RWPE2 (cell line): ENCODE data around the gene ARFGEF2.

Experiments used
- ATAC-seq: fragments of 200-7000 bp; cut with Tn5 transposase; 3 replicates; pipeline ENCODE4 v1.9.1; 2021; ENCODE audit warnings: low read depth
- DNase-seq: peaks from one replicate; pipeline ENCODE4 v3.0.0-alpha.2; 2020; ENCODE audit warnings: low spot score
- H3K27ac ChIP-seq: fragments of 450-650 bp; 2 replicates; pipeline ENCODE4 v1.5.1; 2017; ENCODE audit warnings: mild to moderate bottlenecking; ENCODE audit not compliant: poor library complexity, severe bottlenecking
- H3K27me3 ChIP-seq: fragments of 250-450 bp; sonication (Bioruptor Pico); 2 replicates; pipeline ENCODE4 v1.5.1; 2021; ENCODE audit warnings: mild to moderate bottlenecking, moderate library complexity; ENCODE audit not compliant: insufficient read depth, poor library complexity, severe bottlenecking
- H3K36me3 ChIP-seq: fragments of 250-450 bp; sonication (Bioruptor Pico); 2 replicates; pipeline ENCODE4 v1.5.1; 2020; ENCODE audit warnings: low read depth, mild to moderate bottlenecking, moderate library complexity
- H3K4me1 ChIP-seq: fragments of 250-450 bp; sonication (Bioruptor Pico); 2 replicates; pipeline ENCODE4 v1.5.1; 2021; ENCODE audit warnings: mild to moderate bottlenecking, moderate library complexity; ENCODE audit not compliant: insufficient read depth, poor library complexity, severe bottlenecking
- H3K4me3 ChIP-seq: fragments of 250-450 bp; sonication (Bioruptor Pico); 2 replicates; pipeline ENCODE4 v1.5.1; 2021; ENCODE audit warnings: mild to moderate bottlenecking, moderate library complexity; ENCODE audit not compliant: severe bottlenecking
- H3K9me3 ChIP-seq: fragments of 250-450 bp; sonication (Bioruptor Pico); 2 replicates; pipeline ENCODE4 v1.5.1; 2021; ENCODE audit warnings: mild to moderate bottlenecking, moderate library complexity; ENCODE audit not compliant: severe bottlenecking
- TF ChIP-seq, protein P1 (sequence below): fragments of 450-650 bp; IDR thresholded peaks from one replicate; pipeline ENCODE4 v1.5.1; 2017; ENCODE audit warnings: mild to moderate bottlenecking, moderate library complexity; ENCODE audit not compliant: poor library complexity, severe bottlenecking

ARFGEF2 gene

DNA sequence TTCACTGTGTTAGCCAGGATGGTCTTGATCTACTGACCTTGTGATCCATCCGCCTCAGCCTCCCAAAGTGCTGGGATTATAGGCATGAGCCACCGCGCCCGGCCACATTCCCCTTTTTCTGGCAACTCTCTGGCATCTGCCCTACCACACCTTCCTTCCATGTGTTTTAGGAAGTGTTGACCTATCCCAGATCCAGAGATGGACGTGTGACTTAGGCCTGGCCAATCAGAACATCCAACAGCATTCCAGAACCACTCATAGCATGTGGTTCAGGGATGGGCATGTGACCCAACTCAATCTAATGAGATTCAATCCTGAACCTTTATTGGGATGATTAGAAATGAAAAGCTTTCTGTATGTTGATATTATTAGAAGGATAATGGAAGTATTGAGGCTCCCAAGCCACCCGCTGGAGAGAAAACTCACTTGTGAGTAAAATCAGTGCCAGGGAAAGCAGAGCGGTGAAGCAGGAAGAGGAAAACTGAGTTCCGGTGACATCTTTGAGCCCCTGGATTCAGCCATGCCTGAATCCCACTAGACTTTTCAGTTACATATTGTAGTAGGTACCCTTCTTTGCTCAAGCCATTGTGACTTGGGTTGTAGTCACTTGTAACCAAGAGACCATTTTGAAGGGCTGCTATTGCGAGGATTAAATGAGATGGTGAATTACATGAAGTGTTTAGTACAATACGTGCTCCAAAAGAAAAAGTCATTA, 42.8 kb upstream of the ARFGEF2 start:
- Histone ChIP-seq H3K4me1 (peaks cover 19% of the 10 kb centered on the region), H3K36me3 (no peaks in the 10 kb centered on the region), H3K9me3 (no peaks in the 10 kb centered on the region), H3K4me3 (no peak overlapping the region), H3K27ac (no peak overlapping the region), H3K27me3 (no peaks in the 10 kb centered on the region)
- DNase-seq (peak; percentile 51), ATAC-seq (no peak)
- TF ChIP-seq, protein P1, sequence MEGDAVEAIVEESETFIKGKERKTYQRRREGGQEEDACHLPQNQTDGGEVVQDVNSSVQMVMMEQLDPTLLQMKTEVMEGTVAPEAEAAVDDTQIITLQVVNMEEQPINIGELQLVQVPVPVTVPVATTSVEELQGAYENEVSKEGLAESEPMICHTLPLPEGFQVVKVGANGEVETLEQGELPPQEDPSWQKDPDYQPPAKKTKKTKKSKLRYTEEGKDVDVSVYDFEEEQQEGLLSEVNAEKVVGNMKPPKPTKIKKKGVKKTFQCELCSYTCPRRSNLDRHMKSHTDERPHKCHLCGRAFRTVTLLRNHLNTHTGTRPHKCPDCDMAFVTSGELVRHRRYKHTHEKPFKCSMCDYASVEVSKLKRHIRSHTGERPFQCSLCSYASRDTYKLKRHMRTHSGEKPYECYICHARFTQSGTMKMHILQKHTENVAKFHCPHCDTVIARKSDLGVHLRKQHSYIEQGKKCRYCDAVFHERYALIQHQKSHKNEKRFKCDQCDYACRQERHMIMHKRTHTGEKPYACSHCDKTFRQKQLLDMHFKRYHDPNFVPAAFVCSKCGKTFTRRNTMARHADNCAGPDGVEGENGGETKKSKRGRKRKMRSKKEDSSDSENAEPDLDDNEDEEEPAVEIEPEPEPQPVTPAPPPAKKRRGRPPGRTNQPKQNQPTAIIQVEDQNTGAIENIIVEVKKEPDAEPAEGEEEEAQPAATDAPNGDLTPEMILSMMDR = no peak

DNA sequence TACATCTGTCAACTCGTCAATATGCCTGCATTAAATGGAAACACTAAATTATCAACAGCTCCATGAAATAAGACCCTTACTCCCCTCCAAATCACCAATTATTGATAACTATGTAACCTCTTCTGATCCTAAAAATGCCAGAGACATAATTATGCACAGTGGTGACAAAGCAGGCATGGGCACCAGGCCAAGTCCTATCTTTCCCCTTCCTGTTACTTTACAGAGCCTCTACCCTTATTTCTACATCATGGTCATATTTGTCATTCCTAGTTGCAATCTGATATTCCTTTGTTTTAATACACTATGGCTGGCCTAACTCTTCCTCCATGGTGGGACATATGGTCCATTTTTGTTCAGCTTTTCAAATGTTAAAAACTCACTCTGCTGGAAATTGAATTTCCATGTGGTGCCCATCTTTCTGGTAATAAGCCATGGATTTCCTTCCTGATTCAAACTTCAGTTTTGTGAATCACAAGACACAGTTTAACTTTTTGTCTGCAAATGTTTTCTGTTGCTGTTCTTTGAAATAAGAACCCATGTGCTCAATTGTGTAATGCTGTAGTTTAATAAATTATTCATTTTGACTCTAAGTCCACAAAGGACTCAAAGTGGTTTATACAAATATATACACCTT, 41.8 kb upstream of the ARFGEF2 start:
- TF ChIP-seq, protein P1 = no peak
- H3K27ac ChIP-seq = no peak overlapping the region
- peak; percentile 60 for DNase-seq
- no peak overlapping the region for H3K4me3 ChIP-seq
- ATAC-seq = peak; percentile 35; the same call in 1 of the 3 replicates
- H3K4me1 ChIP-seq = peaks cover 19% of the 10 kb centered on the region
- H3K27me3 ChIP-seq = no peaks in the 10 kb centered on the region
- no peaks in the 10 kb centered on the region for H3K9me3 ChIP-seq
- H3K36me3 ChIP-seq = no peaks in the 10 kb centered on the region

DNA sequence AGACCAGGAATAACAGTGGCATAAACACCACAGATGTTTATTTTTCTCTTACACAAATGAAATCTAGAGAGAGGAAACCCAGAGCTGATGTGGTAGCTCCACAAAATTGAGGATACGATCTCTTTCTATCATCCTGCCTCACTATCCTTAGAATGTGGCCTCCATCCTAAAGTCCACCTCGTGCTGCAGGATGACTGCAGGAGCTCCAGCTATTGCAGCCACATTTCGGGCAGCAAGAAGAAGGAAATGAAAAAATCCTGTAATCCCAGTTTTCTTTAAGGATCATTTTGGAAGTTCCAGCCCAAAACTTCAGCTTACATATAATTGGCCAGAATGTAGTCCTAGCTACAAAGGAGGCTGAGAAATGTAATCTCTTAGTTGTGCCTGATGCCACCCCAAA, 41.2 kb upstream of the ARFGEF2 start:
- Histone ChIP-seq H3K9me3 (no peaks in the 10 kb centered on the region), H3K36me3 (no peaks in the 10 kb centered on the region), H3K4me1 (peaks cover 19% of the 10 kb centered on the region), H3K27me3 (no peaks in the 10 kb centered on the region), H3K4me3 (no peak overlapping the region), H3K27ac (no peak overlapping the region)
- DNase-seq (peak; percentile 29), ATAC-seq (no peak)
- TF ChIP-seq, protein P1 = no peak

DNA sequence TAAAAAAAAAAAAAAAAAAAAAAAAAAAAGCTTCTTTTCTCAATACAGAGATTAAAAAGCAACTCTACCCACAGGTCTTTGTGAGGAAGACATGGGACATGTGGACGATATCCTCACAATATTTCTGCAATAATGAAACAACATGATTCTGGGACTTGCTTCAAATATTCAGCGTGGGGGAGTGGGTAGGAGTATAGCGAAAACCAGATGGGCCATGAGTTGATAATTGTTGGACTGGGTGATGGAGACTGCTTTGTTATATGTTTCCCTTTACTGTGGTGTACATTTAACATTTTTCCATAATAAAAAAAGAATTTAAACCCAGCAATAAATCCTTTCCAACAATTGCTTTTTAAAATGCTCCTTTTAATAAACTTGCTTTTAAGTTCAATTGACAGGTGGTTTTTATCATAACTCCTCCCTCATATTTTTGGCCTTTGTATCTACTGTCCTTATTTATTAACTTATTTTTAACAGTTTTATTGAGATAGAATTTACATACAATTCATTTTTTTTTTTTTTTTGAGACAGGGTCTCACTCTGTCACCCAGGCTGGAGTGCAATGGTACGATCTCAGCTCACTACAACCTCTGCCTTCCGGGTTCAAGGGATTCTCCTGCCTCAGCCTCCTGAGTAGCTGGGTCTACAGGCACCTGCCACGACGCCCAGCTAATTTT, 40.4 kb upstream of the ARFGEF2 start:
- Histone ChIP-seq H3K27ac (no peak overlapping the region), H3K4me3 (no peak overlapping the region), H3K36me3 (no peaks in the 10 kb centered on the region), H3K4me1 (peaks cover 13% of the 10 kb centered on the region), H3K9me3 (no peaks in the 10 kb centered on the region), H3K27me3 (no peaks in the 10 kb centered on the region)
- peak; percentile 7 for DNase-seq
- TF ChIP-seq, protein P1 = no peak
- ATAC-seq = no peak
